HepG2 (cell line): ENCODE data around the gene AADACL4. TPM values are rescaled to one million over a fixed set of nuclear protein-coding genes. Genes with fewer than 3 reads are reported as not detected.

ENCODE experiments used
- AGO2 ChIP-seq: fragments of 200-400 bp; formaldehyde crosslinking; optimal IDR thresholded peaks from 2 replicates; pipeline ENCODE3; 2017; ENCODE audit warnings: mild to moderate bottlenecking, low read depth, low read length, moderate library complexity
- BORCS8-MEF2B ChIP-seq: sonication (generic); formaldehyde crosslinking; IDR thresholded peaks from 2 replicates; pipeline ENCODE4 v1.8.0; 2022; ENCODE audit warnings: mild to moderate bottlenecking, missing genetic modification reagents
- KLF13 ChIP-seq: sonication (generic); formaldehyde crosslinking; IDR thresholded peaks from 2 replicates; pipeline ENCODE4 v1.4.0; 2020; ENCODE audit warnings: mild to moderate bottlenecking, missing genetic modification reagents
- MED1 ChIP-seq: sonication (generic); formaldehyde crosslinking; IDR thresholded peaks from 2 replicates; pipeline ENCODE4 v1.4.0; 2020; ENCODE audit warnings: missing genetic modification reagents
- NCOA5 ChIP-seq: sonication (generic); formaldehyde crosslinking; IDR thresholded peaks from 2 replicates; pipeline ENCODE4 v1.4.0; 2020; ENCODE audit warnings: missing genetic modification reagents
- RAD21 ChIP-seq: fragments of 450-650 bp; formaldehyde crosslinking; IDR thresholded peaks from 2 replicates; pipeline ENCODE4 v1.5.0; 2020; ENCODE audit warnings: mild to moderate bottlenecking
- SOX13 ChIP-seq, 3 experiments: fragments of 450-650 bp in 1 of 3; sonication (generic) in 1 of 3; formaldehyde crosslinking in 1 of 3; IDR thresholded peaks in 2 of 3; conservative IDR thresholded peaks in 1 of 3; 2 replicates each; pipeline versions ENCODE4 v1.5.0 to v1.6.1; 2016 to 2020; ENCODE audit warnings: antibody characterized with exemption in 1 of 3, mild to moderate bottlenecking in 1 of 3, missing compliant biosample characterization in 1 of 3, missing genetic modification reagents in 1 of 3, moderate library complexity in 1 of 3
- STAG1 ChIP-seq: sonication (generic); formaldehyde crosslinking; IDR thresholded peaks from 2 replicates; pipeline ENCODE4 v1.4.0; 2020; ENCODE audit warnings: missing genetic modification reagents
- ZFP36 ChIP-seq: fragments of 150-350 bp; IDR thresholded peaks from 2 replicates; pipeline ENCODE4 v1.6.1; 2018; ENCODE audit warnings: borderline replicate concordance, low read length, low read depth; ENCODE audit not compliant: partially characterized antibody
- ZNF124 ChIP-seq: sonication (generic); formaldehyde crosslinking; IDR thresholded peaks from 2 replicates; pipeline ENCODE4 v1.4.0; 2020; ENCODE audit warnings: missing genetic modification reagents
- ZNF343 ChIP-seq: sonication (generic); formaldehyde crosslinking; IDR thresholded peaks from 2 replicates; pipeline ENCODE4 v1.4.0; 2020; ENCODE audit warnings: mild to moderate bottlenecking, missing genetic modification reagents
- ZSCAN29 ChIP-seq: sonication (generic); formaldehyde crosslinking; conservative IDR thresholded peaks from 2 replicates; pipeline ENCODE4 v1.4.0; 2020; ENCODE audit warnings: mild to moderate bottlenecking, missing genetic modification reagents
- polyA plus RNA-seq, 8 experiments: library from polyadenylated mRNA; depleted of rRNA in 3 of 8; stranded (reverse) in 7 of 8; unstranded in 1 of 8; fragments of >200 nt; fragmentation: Illumina TruSeq in 4 of 8; extraction: Trizol in 4 of 8; gene quantifications; 2 replicates each; pipeline versions ENCODE4 v1.2.1 to v1.2.3, GENCODE V29; 2011 to 2016; ENCODE audit warnings: low read depth in 4 of 8, missing spikeins in 1 of 8, mixed read lengths in 1 of 8; ENCODE audit not compliant: insufficient read depth in 1 of 8
- total RNA-seq, 5 experiments: library from RNA; depleted of rRNA; stranded (reverse); fragments of >200 nt; fragmentation: Illumina TruSeq; extraction: Trizol; gene quantifications; 2 replicates each; pipeline ENCODE4 v1.2.3, GENCODE V29; 2016; ENCODE audit warnings: low read depth in 1 of 5
- TF ChIP-seq, protein P1 (sequence below): sonication (generic); formaldehyde crosslinking; IDR thresholded peaks from 2 replicates; pipeline ENCODE4 v1.4.0; 2020; ENCODE audit warnings: missing genetic modification reagents, borderline replicate concordance
- TF ChIP-seq, protein P2 (sequence below): sonication (generic); formaldehyde crosslinking; IDR thresholded peaks from 2 replicates; pipeline ENCODE4 v1.4.0; 2020; ENCODE audit warnings: missing genetic modification reagents
- TF ChIP-seq, protein P3 (sequence below): sonication (generic); formaldehyde crosslinking; IDR thresholded peaks from 2 replicates; pipeline ENCODE4 v1.5.0; 2020; ENCODE audit warnings: mild to moderate bottlenecking, low read depth, missing genetic modification reagents, borderline replicate concordance
- TF ChIP-seq, protein P4 (sequence below): sonication (generic); formaldehyde crosslinking; IDR thresholded peaks from 2 replicates; pipeline ENCODE4 v1.4.0; 2020; ENCODE audit warnings: missing genetic modification reagents
- TF ChIP-seq, protein P5 (sequence below): sonication (generic); IDR thresholded peaks from 2 replicates; pipeline ENCODE4 v1.6.1; 2016; ENCODE audit warnings: low read depth, borderline replicate concordance
- TF ChIP-seq, protein P6 (sequence below), 2 experiments: sonication (generic) in 1 of 2; formaldehyde crosslinking in 1 of 2; IDR thresholded peaks; 2 replicates each; pipeline versions ENCODE4 v1.4.0 to v1.6.1; 2018 to 2020; ENCODE audit warnings: missing genetic modification reagents in 2 of 2, borderline replicate concordance in 1 of 2, low read depth in 1 of 2, mild to moderate bottlenecking in 1 of 2, missing biosample characterization in 1 of 2

Gene AADACL4
- total and polyA plus RNA-seq, 2 of the 13 experiments (the other 11 are each of a cell fraction or from before 2014, with no cell fraction given): not detected

DNA sequence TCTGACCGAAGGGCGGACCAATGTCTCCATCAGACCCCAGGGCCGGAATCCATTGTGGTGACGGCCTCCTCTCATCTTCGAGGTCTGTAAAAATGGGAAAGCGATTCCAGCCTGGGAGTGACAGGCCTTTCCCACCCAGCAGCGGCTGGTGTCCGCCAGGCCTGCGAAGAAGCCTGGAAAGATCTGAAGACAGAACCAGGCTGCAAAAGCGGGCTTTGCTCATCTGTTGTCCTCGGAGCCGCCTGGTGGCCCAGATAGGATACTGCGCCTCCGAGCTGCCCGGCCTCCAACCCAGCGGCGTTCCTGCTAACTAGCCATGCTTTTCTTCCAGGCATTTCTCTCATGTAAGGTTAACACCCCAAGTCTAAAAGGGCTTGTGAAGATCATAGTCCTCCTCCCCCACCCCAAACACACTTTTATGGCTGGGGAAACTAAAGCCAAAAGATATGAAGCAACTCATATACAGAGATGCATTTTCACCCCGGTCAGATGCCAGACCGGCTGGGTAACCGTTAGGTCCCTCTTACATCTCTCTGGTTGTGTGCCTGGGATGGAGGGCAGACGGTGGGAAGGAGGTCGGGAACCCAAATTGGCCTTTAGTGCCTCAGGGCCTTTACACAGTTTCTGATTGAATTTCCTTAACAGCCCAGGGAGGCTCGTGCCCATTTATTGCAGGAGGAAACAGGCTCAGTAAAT is 23.9 kb upstream of the AADACL4 start (continued):
- TF ChIP-seq, protein P1, sequence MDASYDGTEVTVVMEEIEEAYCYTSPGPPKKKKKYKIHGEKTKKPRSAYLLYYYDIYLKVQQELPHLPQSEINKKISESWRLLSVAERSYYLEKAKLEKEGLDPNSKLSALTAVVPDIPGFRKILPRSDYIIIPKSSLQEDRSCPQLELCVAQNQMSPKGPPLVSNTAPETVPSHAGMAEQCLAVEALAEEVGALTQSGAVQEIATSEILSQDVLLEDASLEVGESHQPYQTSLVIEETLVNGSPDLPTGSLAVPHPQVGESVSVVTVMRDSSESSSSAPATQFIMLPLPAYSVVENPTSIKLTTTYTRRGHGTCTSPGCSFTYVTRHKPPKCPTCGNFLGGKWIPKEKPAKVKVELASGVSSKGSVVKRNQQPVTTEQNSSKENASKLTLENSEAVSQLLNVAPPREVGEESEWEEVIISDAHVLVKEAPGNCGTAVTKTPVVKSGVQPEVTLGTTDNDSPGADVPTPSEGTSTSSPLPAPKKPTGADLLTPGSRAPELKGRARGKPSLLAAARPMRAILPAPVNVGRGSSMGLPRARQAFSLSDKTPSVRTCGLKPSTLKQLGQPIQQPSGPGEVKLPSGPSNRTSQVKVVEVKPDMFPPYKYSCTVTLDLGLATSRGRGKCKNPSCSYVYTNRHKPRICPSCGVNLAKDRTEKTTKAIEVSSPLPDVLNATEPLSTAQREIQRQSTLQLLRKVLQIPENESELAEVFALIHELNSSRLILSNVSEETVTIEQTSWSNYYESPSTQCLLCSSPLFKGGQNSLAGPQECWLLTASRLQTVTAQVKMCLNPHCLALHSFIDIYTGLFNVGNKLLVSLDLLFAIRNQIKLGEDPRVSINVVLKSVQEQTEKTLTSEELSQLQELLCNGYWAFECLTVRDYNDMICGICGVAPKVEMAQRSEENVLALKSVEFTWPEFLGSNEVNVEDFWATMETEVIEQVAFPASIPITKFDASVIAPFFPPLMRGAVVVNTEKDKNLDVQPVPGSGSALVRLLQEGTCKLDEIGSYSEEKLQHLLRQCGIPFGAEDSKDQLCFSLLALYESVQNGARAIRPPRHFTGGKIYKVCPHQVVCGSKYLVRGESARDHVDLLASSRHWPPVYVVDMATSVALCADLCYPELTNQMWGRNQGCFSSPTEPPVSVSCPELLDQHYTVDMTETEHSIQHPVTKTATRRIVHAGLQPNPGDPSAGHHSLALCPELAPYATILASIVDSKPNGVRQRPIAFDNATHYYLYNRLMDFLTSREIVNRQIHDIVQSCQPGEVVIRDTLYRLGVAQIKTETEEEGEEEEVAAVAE (CRISPR knock-in tag): no peak
- TF ChIP-seq ZNF124 (CRISPR knock-in tag) (peak; percentile 50; the same call in 1 of the 2 replicates), ZSCAN29 (CRISPR knock-in tag) (no peak), MED1 (CRISPR knock-in tag) (0 out of 2 replicates have a peak, but pooled peaks have one; percentile 26), KLF13 (CRISPR knock-in tag) (no peak), STAG1 (peak; percentile 97), ZNF343 (0 out of 2 replicates have a peak, but pooled peaks have one; percentile 26), SOX13 (IDR thresholded peaks at IDR 0.05) (no peak), SOX13 (CRISPR knock-in tag; conservative IDR thresholded peaks at IDR 0.05 in 1 of 2, IDR thresholded peaks at IDR 0.05 in 1 of 2) (peak in 1 of 2 experiments; percentile 46; a peak in 1 of 4 replicates), AGO2 (peak; percentile 65), ZFP36 (no peak), RAD21 (CRISPR knock-in tag) (peak; percentile 97), NCOA5 (CRISPR knock-in tag) (no peak), BORCS8-MEF2B (CRISPR knock-in tag) (peak; percentile 22; the same call in 1 of the 2 replicates)
- TF ChIP-seq, protein P2, sequence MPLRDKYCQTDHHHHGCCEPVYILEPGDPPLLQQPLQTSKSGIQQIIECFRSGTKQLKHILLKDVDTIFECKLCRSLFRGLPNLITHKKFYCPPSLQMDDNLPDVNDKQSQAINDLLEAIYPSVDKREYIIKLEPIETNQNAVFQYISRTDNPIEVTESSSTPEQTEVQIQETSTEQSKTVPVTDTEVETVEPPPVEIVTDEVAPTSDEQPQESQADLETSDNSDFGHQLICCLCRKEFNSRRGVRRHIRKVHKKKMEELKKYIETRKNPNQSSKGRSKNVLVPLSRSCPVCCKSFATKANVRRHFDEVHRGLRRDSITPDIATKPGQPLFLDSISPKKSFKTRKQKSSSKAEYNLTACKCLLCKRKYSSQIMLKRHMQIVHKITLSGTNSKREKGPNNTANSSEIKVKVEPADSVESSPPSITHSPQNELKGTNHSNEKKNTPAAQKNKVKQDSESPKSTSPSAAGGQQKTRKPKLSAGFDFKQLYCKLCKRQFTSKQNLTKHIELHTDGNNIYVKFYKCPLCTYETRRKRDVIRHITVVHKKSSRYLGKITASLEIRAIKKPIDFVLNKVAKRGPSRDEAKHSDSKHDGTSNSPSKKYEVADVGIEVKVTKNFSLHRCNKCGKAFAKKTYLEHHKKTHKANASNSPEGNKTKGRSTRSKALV (CRISPR knock-in tag): 0 out of 2 replicates have a peak, but pooled peaks have one; percentile 30
- TF ChIP-seq, protein P3, sequence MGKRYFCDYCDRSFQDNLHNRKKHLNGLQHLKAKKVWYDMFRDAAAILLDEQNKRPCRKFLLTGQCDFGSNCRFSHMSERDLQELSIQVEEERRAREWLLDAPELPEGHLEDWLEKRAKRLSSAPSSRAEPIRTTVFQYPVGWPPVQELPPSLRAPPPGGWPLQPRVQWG (CRISPR knock-in tag): no peak
- TF ChIP-seq, protein P4, sequence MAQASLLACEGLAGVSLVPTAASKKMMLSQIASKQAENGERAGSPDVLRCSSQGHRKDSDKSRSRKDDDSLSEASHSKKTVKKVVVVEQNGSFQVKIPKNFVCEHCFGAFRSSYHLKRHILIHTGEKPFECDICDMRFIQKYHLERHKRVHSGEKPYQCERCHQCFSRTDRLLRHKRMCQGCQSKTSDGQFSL (CRISPR knock-in tag): no peak
- TF ChIP-seq, protein P5, sequence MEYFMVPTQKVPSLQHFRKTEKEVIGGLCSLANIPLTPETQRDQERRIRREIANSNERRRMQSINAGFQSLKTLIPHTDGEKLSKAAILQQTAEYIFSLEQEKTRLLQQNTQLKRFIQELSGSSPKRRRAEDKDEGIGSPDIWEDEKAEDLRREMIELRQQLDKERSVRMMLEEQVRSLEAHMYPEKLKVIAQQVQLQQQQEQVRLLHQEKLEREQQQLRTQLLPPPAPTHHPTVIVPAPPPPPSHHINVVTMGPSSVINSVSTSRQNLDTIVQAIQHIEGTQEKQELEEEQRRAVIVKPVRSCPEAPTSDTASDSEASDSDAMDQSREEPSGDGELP: peak; percentile 46; the same call in 1 of the 2 replicates
- TF ChIP-seq, protein P6, sequence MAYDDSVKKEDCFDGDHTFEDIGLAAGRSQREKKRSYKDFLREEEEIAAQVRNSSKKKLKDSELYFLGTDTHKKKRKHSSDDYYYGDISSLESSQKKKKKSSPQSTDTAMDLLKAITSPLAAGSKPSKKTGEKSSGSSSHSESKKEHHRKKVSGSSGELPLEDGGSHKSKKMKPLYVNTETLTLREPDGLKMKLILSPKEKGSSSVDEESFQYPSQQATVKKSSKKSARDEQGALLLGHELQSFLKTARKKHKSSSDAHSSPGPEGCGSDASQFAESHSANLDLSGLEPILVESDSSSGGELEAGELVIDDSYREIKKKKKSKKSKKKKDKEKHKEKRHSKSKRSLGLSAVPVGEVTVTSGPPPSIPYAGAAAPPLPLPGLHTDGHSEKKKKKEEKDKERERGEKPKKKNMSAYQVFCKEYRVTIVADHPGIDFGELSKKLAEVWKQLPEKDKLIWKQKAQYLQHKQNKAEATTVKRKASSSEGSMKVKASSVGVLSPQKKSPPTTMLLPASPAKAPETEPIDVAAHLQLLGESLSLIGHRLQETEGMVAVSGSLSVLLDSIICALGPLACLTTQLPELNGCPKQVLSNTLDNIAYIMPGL (CRISPR knock-in tag; IDR thresholded peaks at IDR 0.05; ENCODE audit: borderline replicate concordance in 1 of 2, low read depth in 1 of 2): peak; percentile 76 to 79; a peak in 2 of 4 replicates
